ENCODE data around the gene CXXC4.

Gene CXXC4

DNA sequence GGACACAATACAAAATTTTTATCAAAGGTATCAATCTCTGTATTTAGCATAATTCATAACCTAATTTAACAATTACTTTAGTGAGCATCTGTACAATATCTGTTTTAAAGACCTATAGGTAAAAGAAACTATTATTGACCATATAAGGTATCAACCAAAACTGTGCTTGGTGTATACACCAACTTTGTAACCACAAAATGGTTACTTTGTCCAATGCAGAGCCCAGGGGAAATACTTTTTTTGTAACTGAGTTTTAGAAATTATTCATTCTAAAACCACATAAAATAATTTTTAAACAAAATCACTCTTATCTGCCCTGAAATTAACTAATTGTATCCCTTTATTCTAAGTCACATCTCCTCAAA is 5.0 kb downstream of the CXXC4 start:
- no peak for DNase-seq (ENCODE audit: low spot score)

DNA sequence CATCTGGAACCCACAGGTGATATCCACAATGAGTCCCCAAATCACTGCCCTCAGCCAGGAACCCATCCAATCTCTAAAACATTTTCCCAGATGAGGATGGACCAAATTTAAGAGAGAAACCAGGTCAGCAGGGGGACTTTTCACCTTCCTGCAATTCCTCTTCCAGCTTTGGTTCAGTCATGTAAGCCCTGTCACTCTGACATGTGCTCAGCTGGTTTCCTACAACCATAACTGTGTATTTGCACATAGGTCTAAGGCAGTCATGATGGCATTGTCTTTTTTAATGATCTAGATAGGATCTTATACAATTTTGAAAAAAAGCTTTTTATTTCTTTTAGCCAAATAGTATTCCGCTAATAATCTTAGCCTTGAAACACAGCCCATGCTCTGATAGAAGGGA is 6.5 kb downstream of the CXXC4 start:
- no peak for DNase-seq (ENCODE audit: low spot score)

DNA sequence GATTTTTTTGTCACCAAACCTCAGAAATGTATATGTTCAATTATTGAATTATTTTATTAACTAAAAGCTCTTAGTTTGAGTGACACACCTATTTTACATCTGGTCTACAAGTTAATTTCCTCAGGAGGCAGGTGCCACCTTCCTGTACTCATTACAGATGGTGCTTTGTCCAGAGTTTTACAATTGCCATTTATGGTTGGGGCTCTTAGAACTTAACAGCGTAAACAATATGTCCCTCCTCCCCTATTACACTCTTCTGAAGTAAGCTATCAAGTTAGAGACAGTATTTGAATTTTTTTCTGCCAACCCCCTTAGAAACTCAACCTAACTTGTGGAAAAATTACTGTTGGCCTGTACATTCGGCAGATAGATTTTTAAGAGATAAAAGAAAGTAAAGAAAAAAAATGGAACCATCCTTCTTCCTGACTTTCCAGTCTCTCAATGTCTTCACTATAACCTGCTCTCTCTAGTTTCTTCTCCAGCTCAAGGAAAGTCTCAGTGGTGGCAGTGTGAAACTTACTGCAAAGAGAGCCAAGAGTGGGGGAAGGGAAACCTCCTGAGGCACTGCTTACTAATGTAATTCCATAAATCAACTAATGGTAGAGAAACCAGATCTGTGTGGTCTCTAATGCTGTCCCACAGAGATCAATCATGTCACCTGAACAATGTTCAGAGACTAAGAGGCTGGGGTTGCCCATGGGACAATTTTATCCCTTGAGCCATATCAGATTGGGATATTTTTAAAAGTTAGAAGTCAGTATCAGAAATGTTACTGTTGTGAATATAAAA is 7.8 kb downstream of the CXXC4 start:
- DNase-seq (ENCODE audit: low spot score) = no peak

DNA sequence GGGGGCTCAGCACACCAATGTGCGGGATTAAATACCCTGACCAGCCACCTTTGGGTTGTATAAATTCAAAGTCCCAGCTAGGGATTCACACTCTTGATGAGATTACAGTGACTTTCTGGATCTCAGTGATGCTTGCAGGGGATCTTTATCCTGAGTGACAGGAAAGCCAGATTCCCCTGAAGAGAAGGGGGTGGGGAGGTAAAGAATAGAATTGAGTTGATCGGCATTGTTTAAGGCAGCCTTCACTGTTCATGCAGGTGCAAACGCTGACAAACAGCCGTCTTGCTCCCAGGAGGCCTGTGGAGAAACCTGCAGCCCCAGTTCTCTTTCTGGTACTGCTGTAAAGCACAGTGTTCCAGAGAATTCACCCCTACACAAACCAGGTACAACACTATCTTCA is 19.0 kb downstream of the CXXC4 start:
- peak; percentile 61 for DNase-seq (ENCODE audit: low spot score)

DNA sequence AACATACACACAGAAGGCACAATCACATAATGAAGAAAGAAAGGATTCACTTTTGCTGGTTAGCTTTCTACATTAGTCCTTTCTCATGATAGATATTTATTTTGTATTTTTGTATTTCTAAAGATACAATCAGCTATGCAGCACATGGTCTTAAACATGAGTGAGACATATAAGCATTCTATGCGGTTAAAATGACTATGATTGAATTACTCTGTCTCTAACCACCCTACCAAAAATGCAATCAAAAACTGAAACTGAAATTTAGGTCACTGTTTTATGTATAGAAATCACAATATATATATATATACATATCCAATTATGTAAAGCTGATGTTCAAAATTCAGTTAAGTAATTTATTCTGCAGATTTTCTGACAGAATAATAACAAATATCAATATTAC is 21.9 kb downstream of the CXXC4 start:
- DNase-seq (ENCODE audit: low spot score) = no peak

DNA sequence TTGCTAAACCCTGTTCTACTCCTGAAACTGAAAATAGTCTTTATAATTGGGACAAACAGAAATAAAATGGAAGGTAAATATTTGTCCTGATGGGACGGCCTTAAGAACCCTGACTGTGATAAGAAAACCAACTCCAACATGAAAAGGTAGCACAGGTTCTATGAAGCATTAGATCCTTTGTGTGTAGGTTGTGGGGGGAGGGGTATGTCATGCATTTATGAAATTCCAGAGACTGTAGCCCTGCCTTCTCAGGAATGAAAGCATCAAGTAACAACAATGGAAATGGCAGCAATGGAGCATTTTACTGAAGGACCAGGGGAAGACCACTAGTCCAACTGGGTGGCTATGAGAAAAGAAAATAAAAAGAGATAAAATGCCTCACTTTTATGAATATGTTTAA is 23.9 kb downstream of the CXXC4 start:
- DNase-seq (ENCODE audit: low spot score) = no peak

DNA sequence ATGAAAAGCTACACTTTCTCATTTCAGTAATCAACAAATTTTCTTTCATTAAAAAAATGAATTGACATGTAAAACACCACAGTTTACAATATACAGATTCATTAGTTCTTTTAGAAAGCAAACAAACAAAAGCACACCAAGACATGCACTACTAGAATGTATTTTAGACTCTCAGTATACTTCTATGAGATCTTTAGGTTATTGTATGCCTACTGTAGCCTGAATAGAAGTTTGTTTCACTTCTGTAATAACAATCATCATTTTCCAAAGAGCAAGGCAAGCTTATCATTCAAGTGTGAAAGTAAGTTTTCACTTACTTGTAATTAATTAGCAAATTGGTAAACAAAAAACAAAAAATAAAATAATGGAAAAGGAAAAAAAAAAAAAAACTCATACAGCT is 24.9 kb downstream of the CXXC4 start:
- no peak for DNase-seq (ENCODE audit: low spot score)

DNA sequence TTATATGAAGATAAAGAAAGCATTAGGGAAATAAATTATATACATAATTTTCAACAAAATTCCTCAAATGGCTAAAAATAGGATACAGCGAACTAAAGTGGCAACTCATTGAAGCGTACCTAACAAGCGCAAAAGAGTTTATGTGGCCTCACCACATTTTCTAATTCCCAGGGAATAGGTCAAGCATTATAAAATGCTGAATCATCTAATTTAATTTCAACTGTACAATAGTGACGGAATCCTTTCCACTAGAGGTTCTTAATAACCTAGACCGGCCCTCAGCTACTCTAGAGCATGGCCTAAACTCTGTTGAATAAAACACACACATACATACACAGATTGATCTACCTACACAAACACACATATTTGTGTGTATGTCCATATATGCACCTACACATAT is 29.1 kb downstream of the CXXC4 start:
- no peak for DNase-seq (ENCODE audit: low spot score)

DNA sequence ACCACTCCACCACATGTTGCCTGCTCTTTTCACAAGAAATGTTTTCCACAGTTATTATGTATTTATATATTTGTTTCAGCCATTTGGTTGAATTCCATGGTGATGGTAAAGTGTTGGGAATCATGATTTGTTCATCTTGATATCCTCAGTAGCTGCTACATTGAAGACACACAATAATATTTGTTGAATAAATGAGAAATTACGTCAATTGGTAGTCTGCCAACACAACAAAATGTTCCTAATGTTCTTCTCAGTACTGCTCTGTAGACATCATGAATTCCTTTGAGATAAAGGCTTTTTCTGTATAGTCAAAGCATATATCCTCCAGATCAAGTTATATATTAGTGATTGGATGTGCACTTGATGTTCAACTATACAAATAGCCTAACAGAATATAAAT is 29.5 kb downstream of the CXXC4 start:
- no peak for DNase-seq (ENCODE audit: low spot score)

DNA sequence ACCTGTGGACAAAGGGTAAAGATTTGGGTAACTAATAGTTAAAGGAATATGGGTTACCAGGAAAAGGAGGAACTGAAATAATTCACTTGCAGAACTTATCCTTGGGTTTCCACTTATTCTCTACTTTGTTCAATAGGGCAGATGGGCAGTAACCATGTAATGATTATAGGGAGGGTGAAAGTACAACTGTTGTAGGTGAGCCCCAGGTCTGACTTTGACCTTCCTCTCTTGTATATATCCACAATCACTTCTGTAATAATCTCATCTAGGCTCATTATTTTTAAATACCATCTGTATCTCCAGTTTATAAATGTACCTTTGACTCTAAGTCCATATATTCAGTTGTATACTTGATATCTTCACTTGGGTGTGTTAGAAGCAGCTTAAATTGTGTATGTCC is 32.1 kb downstream of the CXXC4 start:
- no peak for DNase-seq (ENCODE audit: low spot score)

DNA sequence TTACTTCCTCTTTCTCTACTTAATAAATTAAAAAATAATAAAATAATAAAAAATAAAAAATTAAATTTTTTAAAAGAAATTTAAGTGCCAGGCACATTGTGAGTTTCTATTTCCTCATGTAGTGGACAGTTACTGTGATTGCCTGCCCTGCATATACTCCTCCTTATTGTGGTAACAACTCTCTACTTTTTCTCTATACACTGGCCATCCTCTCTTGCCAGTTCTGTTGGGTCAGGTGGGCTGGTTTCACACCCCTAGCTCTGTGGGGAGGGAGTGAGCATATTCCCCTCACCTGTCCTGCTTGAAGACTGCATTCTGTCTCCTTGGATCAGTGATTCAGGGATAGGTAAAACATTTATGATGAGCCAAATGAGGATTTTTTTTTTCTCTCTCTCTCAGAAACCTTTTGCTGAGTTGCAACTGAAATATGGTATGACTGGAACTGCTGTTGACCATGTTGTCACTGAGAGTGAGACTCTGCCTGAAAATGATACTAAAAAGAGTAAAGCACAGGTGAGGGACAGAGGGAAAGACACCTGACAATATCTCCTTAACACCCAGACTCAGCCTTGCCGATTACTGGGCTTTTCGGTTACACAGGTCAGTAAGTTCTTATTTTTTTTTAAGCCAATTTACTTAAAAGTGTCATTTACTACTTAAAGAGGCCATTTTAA is 37.2 kb downstream of the CXXC4 start:
- DNase-seq (ENCODE audit: low spot score) = no peak

DNA sequence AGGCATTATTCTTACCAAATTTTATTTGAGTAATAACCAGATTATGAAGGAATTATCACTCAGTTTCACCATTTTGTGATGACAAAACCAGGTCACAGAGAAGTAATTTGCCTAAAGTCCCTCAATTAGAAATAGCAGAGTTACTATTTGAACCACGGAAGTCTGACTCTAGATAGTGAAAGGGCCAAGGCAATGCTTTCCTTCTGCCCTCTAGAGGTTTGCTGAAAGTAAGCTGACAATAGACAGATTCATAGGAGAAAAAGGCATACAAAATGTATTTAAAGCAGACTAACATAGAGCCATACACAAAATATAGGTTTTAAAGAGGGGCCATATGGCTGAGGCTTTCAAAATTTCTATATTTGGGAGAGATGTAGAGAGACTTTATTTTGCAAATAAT is 43.1 kb downstream of the CXXC4 start:
- no peak for DNase-seq (ENCODE audit: low spot score)

DNA sequence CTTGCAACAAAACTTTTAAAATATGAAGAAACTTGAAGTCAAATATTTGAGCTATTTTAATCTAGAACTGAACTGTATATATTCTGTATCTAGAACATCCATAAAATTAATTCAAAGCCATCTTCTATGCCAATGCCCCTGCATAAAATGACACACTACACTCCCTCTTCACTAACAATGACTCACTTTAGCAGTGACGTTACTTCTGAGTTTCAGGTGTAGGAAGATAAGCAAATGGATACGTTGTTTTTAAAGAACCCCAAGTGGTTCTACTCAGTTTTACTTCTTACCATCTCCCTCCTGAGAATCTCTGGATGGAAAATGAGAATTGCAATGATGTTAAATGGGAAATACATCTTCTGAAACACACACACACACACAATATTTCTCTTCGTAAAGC is 45.2 kb downstream of the CXXC4 start:
- DNase-seq (ENCODE audit: low spot score) = no peak

DNA sequence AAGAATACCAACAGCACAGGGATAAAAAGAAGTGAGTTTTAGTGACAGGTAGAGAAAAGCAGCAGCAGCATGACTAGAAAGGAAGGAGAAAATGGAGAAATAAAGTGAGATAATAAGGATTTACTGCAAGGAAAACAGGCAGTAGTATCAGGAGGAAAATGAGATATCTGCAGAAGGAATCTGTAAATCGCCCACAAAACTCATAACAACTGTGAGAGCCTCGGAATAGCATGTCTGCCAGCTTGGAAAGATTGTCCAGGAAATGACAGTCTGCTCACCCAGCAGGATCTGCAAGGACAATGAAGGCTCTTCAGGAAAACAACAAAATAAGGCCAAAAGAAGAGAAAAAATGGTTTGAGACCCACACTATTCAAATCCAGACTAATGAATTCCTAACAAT is 47.4 kb downstream of the CXXC4 start:
- DNase-seq (ENCODE audit: low spot score) = no peak

DNA sequence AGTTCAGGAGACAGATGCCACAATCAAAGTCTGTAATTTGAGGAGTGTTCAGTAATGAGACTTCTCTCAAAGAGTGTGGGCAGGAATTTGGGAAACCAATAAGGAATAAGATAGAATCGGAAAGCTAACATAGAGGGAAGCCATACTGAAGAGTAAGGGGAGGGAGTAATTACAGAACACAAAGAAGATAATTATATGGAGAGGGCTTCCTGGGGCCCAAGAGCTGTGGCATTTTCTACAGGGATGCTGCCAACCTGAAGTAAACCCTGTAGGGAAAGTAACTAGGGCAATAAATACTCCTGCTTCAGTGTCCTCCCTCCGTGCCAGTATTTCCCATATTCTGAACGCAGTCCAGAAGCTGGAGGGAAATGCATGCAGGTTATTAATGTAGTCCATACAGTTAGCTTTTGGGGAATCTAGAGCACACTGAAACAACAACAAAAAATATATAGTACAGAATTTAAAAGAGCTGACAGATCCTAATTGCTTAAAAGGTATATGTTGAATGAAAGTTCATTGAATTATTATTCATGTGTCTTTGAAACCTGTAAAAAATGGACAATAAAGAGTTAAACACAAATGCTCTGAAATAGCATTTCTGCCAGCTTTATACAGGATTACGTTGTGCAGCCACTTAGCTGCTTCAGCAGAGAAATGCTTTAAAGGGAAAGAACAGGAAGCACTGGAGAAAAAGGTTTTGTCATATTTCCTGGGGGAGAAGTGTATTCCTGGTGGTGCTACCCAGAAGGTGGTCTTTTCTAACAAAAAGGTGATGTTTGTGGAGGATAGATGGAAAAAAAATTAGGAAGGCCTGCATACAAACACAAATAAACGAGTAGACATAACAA is 48.0 kb downstream of the CXXC4 start:
- DNase-seq (ENCODE audit: low spot score) = no peak

DNA sequence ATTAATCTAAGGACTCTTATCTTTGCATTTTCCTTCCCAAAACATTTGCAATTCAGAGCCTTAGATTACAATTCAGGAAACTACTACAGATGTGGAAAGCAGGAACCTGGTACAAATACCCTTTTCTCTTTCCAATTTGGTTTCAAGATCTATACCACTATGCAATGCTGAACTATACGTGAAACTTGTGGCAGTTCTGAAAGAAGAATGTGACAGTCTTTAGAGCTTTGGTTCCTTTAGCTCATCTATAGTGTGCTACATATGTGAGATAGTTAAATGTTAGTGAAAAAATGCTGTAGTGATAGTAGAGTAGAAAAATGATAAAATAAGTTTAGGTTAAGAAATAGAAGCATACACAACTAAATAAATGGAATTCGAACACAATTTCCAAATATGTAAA is 50.0 kb downstream of the CXXC4 start:
- DNase-seq (ENCODE audit: low spot score) = no peak

DNA sequence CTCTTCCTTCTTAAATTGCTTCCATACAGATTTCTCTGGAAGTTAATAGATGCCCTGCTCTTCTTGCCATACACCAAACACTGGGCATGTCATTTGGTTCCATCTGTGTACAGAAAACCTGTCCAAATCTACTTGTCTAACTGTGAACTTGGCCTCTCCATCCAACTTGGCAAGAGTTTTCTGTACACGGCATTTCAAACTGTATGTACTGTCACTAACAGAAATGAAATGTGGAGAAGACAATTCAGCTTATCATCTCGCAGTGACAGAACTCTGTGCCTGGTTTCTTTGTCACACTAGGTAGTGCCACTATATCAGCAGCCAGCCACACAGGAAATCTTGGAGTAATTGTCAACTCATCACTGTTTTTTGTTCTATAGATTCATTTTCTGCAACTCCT is 58.2 kb downstream of the CXXC4 start:
- DNase-seq (ENCODE audit: low spot score) = no peak

DNA sequence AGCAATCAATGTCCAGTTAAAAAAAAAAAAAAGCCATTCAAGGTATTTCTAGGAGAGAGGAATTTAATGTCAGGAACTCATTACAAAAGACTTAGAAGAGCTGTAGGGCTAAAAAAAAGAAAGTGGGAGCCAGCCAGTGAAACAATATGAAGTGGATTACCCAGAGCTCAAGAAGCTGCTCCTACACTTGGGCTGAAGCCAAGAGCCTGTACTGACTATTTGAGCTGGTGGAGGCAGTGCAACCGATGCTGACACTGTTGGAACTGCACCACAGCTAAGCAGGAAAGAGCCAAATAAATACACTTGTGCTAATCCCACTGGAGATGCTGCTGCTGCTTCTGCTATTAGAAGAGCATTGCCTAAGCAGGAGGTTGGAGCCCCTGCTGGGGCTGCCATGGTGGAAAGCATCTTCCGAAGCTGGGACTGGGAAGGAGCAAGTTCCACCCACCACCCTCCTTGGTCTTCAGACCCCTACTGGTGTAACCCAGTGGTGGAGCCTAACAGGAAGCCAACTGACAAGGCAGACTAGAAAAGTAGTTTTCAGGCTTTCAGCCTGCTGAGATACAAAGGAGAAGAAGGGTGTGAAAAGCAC is 65.4 kb downstream of the CXXC4 start:
- DNase-seq (ENCODE audit: low spot score) = no peak

DNA sequence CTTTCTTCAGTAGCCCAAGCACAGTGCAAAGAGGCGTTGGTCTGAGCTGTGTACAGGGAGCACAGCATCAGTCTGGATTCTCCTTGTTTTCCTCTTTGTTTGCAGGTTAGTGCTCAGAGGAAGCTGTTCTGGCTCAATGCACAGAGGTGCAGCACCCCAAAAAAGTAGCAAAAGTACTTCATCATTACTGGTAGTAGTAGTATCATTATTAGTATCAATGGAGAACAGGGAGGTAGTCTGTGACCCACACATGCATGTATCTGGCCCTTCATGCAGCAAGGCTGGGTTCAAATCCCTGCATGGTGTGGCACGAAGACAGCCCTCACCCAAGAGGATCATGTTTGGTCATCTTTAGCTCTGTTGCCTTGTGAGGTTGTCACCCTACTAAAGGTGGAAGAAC is 68.7 kb downstream of the CXXC4 start:
- no peak for DNase-seq (ENCODE audit: low spot score)

DNA sequence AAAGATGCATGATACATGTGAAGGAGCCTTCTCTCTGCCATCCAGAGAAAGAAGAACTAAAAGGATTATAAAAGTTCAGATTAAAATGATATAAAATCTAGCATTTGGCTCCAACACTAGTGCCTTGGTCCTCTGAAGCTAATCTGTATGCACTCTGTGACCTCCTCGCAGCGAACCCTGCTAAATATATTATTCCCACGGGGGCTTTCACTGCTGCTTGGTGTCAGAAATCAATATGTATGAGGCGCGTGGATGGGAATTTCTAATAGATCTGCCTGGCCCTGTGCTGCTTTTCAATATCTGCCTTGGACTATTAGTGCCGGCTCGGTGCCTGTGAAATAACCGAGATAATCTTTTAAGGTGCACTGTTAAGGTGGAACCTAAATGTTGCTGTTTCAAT is 69.7 kb downstream of the CXXC4 start:
- no peak for DNase-seq (ENCODE audit: low spot score)

DNA sequence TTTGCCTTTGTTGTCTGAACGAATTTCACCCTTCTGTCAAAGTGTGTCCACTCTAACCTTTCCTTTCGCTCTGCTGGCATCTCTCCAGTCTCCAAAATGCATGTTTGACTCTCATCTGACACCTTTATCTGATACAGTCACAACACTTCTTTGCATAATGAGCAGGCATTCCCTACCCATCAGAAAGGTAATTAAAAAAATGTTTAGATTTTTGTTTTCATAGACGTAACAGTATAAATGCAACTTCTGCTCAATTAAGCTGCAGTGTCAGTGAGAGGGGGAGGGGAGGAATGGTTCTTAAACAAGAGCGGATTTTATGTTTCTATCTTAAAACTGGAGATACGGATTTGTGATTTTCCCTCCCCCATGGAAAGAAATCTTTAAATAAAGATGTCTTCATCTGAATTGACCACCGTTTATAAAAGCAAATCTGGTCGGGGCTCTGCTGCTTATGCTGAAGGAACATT is 70.2 kb downstream of the CXXC4 start:
- no peak for DNase-seq (ENCODE audit: low spot score)

DNA sequence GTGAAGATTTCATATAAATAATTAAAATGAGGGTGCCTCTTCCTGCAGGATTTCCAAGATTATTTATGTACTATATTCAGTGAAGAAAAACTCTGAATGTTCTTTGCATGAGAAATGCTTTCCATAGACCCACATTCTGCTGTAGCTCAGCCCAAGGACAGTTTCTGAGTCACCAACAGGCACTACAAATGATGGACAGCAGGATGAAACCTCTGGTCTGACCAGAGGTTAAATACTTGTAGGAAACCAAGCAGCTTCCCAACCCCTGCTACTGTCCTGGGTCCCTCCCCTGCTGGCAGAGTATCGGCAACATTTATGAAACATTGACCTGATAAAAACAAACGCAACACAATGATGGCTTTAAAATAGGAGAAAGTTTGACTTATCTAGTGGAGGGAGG is 73.1 kb downstream of the CXXC4 start:
- DNase-seq (ENCODE audit: low spot score) = no peak

DNA sequence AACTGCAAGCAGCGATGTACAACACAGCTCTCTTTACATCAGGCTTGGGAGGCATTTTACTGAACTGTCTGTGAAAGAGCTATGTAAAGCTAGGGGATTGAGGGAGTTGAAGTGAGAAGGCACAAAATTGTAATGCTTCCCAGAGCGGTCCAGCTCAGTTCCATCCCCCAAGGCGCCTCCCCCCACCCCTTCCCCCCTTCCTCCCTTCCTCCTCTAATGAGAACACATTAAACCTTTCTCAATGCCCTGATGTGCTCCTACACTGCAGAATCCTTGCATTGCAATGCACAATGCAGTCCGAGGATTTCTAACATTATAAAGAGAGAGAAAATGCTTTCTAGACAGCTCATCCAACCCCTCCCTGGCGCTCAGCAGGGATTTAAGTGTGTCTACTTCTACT is 73.9 kb downstream of the CXXC4 start:
- peak; percentile 67 for DNase-seq (ENCODE audit: low spot score)

All from ecto neural progenitor cell (in vitro differentiated cells).